Activated T-cell treated with anti-CD3 and anti-CD28 coated beads, Interleukin-2, amount 50 U/mL, for 72 hours (primary cell): ENCODE results near the gene COQ8A. TPM values are rescaled to one million over a fixed set of nuclear protein-coding genes. Genes with fewer than 3 reads are reported as not detected.

ENCODE experiments used
- ATAC-seq, 2 donors: fragments of 150-1000 bp; cut with Tn5 transposase; replicated peaks in 1 of 2; 2 replicates each; pipeline ENCODE4 v1.10.0; 2021; ENCODE audit warnings: moderate library complexity in 2 of 2, mild to moderate bottlenecking in 1 of 2
- DNase-seq, 2 donors: peaks; one replicate each; pipeline ENCODE4 v3.0.0; 2021 to 2022; ENCODE audit warnings: mixed read lengths in 1 of 2
- H3K27ac Mint-ChIP-seq: one replicate; pipeline ENCODE4 v1.8.0; 2022; ENCODE audit warnings: mild to moderate bottlenecking, moderate library complexity, mixed read lengths
- H3K27me3 Mint-ChIP-seq: one replicate; pipeline ENCODE4 v1.8.0; 2022; ENCODE audit warnings: low read depth, mixed read lengths
- H3K36me3 Mint-ChIP-seq, 2 donors: one replicate each; pipeline ENCODE4 v1.8.0; 2022; ENCODE audit warnings: mixed read lengths in 2 of 2, mild to moderate bottlenecking in 1 of 2; ENCODE audit not compliant: insufficient read depth in 2 of 2
- H3K4me1 Mint-ChIP-seq: one replicate; pipeline ENCODE4 v1.8.0; 2022; ENCODE audit warnings: low read depth, mixed read lengths
- H3K4me3 Mint-ChIP-seq, 2 donors: one replicate each; pipeline ENCODE4 v1.8.0; 2022; ENCODE audit warnings: mild to moderate bottlenecking in 2 of 2, mixed read lengths in 2 of 2, moderate library complexity in 2 of 2
- H3K9me3 Mint-ChIP-seq, 2 donors: one replicate each; pipeline ENCODE4 v1.8.0; 2022; ENCODE audit warnings: mixed read lengths in 2 of 2
- total RNA-seq, 2 donors: library from RNA; stranded (reverse); gene quantifications; one replicate each; pipeline ENCODE4 v1.2.3, GENCODE V29; 2022

COQ8A gene
- total RNA-seq, 2 donors from 2014 or later, result 24.2 to 32.2 TPM

DNA sequence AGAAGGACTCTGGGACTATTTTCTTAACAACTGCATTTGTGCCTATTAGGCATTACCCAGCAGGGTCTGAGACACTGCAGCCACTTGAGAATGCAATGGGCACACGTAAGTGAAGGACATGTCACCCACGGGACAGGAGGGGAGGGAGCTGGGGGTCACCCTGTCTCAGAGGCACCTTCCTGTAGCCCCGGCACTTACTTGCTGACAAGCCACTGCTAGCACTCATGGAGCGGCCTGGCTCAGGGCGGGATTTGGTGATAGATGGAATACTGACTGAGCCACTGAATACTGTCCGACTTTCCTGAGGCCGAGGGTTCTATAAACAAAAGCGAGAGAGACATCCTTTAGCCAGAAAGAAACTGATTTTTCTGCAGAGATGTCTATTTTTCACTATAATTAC lies 64.7 kb downstream of the COQ8A start:
- no peak overlapping the region for H3K4me3 Mint-ChIP-seq
- no peak for ATAC-seq
- H3K4me1 Mint-ChIP-seq, result peaks cover 6% of the 10 kb centered on the region
- H3K27me3 Mint-ChIP-seq, result no peaks in the 10 kb centered on the region
- no peak for DNase-seq
- H3K27ac Mint-ChIP-seq, result no peak overlapping the region
- no peaks in the 10 kb centered on the region for H3K36me3 Mint-ChIP-seq
- no peaks in the 10 kb centered on the region for H3K9me3 Mint-ChIP-seq

DNA sequence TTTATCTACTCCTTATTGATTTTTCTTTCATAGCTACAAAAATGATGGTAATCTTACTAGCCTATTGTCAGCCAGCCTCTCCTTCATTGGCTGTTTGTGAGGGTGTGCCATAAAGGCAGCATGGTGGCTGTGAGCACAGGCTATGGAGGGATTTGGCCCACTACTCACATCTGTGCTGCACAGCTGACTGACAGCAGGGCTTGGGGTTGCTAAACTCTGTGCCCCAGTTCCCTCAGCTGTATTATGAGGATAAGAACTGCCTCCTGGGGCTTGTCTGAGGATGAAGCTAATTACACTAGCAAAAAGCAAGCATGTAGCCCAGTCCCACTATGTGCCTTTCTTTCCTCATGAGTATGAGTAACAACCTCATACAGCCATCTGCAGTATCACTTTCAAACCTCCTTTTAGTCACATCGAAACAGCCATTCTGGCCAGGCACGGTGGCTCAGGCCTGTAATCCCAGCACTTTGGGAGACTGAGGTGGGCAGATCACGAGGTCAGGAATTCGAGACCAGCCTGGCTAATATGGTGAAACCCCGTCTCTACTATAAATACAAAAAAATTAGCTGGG lies 66.2 kb downstream of the COQ8A start:
- H3K9me3 Mint-ChIP-seq, result no peaks in the 10 kb centered on the region
- peak; percentile 50 to 60 for ATAC-seq
- no peak for DNase-seq
- no peak overlapping the region for H3K4me3 Mint-ChIP-seq
- H3K27ac Mint-ChIP-seq, result no peak overlapping the region
- H3K4me1 Mint-ChIP-seq, result peaks cover 6% of the 10 kb centered on the region
- peaks cover 9% of the 10 kb centered on the region for H3K27me3 Mint-ChIP-seq
- H3K36me3 Mint-ChIP-seq, result no peaks in the 10 kb centered on the region

DNA sequence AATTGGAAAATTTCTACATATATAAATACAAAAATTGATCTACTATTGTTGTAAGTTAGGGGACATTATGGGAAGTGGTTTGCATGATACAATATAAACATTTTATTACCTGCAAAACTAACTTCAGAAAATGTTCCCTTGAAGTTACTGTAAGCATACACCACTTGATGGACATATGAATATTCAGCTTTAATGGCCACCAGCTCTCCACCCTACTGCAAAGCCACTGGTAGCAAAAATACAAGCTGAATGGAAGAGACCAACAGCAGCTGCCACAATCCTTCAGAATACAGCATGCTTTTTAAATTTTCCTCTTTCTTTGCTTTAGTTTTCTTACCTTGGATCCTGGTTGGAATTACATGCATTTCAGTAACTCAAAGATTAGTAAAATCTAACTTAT lies 69.8 kb downstream of the COQ8A start:
- peaks cover 6% of the 10 kb centered on the region for H3K4me1 Mint-ChIP-seq
- no peak for DNase-seq
- peaks cover 9% of the 10 kb centered on the region for H3K27me3 Mint-ChIP-seq
- no peak overlapping the region for H3K27ac Mint-ChIP-seq
- no peaks in the 10 kb centered on the region for H3K9me3 Mint-ChIP-seq
- no peak for ATAC-seq
- no peaks in the 10 kb centered on the region for H3K36me3 Mint-ChIP-seq
- no peak overlapping the region for H3K4me3 Mint-ChIP-seq

DNA sequence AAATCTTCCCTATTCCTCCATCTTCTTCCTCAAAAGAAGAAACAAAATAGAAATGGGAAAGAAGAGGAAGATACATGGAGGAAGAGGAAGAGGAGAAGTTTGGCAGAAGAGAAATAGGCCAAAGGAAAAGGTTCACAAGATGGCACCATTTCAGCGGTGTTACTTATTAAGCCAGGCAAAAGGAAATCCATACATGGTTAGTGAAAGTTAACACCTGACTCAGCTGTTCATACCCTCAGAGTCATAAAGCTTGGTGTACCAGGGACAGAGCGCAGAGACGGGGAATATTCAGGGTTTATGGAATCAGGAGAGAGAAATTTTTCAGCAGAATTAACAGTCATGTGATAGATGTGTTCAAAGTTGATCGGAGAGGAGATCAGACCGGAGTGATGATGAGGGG lies 70.6 kb downstream of the COQ8A start:
- H3K4me3 Mint-ChIP-seq, result no peak overlapping the region
- H3K27ac Mint-ChIP-seq, result no peak overlapping the region
- H3K36me3 Mint-ChIP-seq, result no peaks in the 10 kb centered on the region
- peaks cover 9% of the 10 kb centered on the region for H3K27me3 Mint-ChIP-seq
- H3K4me1 Mint-ChIP-seq, result peaks cover 6% of the 10 kb centered on the region
- ATAC-seq (no peak), DNase-seq (no peak)
- no peaks in the 10 kb centered on the region for H3K9me3 Mint-ChIP-seq

DNA sequence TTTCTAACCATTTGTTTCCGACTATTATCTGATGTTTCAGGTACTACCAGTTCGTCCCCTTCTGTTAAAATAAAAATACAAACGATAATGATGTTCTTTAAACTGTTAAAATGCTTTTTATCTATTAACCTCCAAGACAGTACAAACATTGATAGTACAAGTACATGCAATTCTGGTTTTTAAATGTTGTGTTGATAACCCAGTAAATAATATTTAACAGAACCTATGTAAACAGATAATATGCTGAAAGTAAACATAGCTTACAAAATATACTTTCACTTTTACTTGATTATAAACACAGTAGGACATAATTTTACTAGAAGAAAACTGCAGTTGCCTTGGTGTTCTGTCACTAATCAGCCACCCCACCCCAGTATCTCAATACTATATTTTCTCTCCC lies 76.9 kb downstream of the COQ8A start:
- H3K27me3 Mint-ChIP-seq, result no peaks in the 10 kb centered on the region
- no peak overlapping the region for H3K27ac Mint-ChIP-seq
- no peak for ATAC-seq
- H3K9me3 Mint-ChIP-seq, result peaks cover 0 to 4% of the 10 kb centered on the region in 2 donors
- no peaks in the 10 kb centered on the region for H3K4me1 Mint-ChIP-seq
- no peak overlapping the region for H3K4me3 Mint-ChIP-seq
- no peaks in the 10 kb centered on the region for H3K36me3 Mint-ChIP-seq
- no peak for DNase-seq

DNA sequence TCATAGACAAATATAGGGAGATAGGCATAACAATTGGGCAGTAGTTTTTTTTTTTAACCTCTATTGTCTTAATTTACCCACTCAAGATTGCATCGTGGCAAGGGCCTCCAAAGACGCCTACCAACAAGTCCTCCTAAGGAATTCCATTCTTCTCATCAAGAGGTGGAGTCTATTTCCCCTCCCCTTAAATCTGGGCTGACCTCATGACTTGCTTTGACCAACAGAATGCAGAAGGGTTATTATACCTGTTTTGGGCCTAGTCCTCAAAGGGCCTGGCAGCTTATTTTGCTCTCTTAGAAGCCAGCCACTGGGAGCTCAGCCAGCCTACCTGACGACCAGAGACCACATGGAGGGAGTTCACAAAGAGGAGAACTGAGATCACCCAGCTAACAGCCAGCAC lies 92.3 kb downstream of the COQ8A start:
- Mint-ChIP-seq H3K9me3 (no peaks in the 10 kb centered on the region), H3K36me3 (no peaks in the 10 kb centered on the region), H3K4me1 (no peaks in the 10 kb centered on the region), H3K27me3 (no peaks in the 10 kb centered on the region), H3K27ac (no peak overlapping the region), H3K4me3 (no peak overlapping the region)
- DNase-seq (no peak), ATAC-seq (no peak)

DNA sequence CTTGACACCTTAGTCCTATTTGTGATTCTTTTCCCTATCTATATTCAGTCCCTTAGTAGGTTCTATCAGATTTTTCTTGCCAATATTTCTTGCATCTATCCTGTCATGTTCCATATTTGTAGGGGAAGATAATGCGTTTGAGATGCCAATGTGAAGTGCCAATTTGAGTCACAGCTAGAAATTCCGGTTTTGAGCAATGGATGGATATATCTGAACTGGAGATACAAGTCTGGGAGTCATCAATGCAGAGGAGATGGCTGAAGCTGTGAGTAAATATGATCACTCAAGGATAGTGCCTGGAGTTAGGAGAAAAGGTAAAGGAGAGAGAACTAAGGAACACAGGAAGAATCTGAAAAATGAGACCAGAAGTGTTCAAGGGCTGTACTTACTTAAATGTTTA lies 93.8 kb downstream of the COQ8A start:
- Mint-ChIP-seq H3K36me3 (no peaks in the 10 kb centered on the region), H3K27ac (no peak overlapping the region), H3K27me3 (no peaks in the 10 kb centered on the region), H3K4me1 (no peaks in the 10 kb centered on the region), H3K9me3 (no peaks in the 10 kb centered on the region), H3K4me3 (no peak overlapping the region)
- DNase-seq, result no peak
- ATAC-seq, result no peak

DNA sequence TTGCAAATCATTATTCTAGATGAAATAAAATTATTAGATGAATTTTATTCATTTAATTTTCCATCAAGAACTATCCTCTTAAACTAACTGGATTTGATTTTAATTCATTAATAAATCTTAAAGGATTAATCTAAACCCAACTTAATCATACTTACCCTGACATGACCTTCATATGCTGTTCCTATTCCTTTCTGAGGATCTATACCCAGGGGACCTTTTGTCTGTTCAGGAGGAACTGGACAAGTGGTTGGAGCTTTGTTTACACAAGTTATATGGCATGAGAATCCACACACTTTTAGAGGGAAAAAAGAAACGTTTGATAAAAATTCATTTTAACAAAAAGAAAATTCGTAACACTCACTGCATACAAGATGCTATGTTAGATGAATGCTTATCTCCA lies 95.2 kb downstream of the COQ8A start:
- H3K4me1 Mint-ChIP-seq, result no peaks in the 10 kb centered on the region
- H3K36me3 Mint-ChIP-seq, result no peaks in the 10 kb centered on the region
- H3K27me3 Mint-ChIP-seq, result no peaks in the 10 kb centered on the region
- no peak overlapping the region for H3K27ac Mint-ChIP-seq
- no peaks in the 10 kb centered on the region for H3K9me3 Mint-ChIP-seq
- ATAC-seq (no peak), DNase-seq (no peak)
- no peak overlapping the region for H3K4me3 Mint-ChIP-seq

DNA sequence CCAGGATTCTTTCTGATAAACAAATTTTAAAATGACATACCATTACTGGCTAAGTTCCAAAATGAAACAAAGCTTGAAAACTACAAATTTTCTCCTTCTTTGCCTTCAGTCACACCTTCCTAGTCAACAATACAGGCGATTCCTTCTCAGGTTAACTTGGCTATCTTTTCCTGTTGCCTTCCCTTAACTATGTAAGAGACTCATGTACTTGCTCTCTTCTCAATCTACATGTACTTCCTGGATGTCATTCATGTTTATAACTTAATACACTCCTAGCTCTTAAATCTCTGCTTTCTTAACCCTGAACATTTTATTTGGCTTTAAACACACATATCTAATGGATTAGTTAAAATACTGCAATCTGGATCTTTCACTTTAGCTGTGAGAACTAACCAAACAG lies 97.0 kb downstream of the COQ8A start:
- H3K36me3 Mint-ChIP-seq, result no peaks in the 10 kb centered on the region
- H3K27me3 Mint-ChIP-seq, result no peaks in the 10 kb centered on the region
- no peaks in the 10 kb centered on the region for H3K9me3 Mint-ChIP-seq
- H3K4me3 Mint-ChIP-seq, result no peak overlapping the region
- H3K27ac Mint-ChIP-seq, result no peak overlapping the region
- ATAC-seq (no peak), DNase-seq (no peak)
- H3K4me1 Mint-ChIP-seq, result no peaks in the 10 kb centered on the region

Other genes starting within 250 kb of the COQ8A start
- gene ITPKB, start 201.0 kb upstream of the COQ8A start, total RNA-seq, result 10 to 100 TPM; 50.7 to 58.0 TPM
- 10 to 100 TPM; 10.7 to 11.7 TPM for gene PSEN2, start 69.7 kb upstream of the COQ8A start, total RNA-seq